GM12872 (cell line): ENCODE results near the gene ALG6.

Experiments
- TF ChIP-seq, protein P1 (sequence below): IDR thresholded peaks from 3 replicates; pipeline ENCODE4 v1.5.1; 2011; ENCODE audit warnings: low read depth, mild to moderate bottlenecking, low read length, moderate library complexity; ENCODE audit not compliant: insufficient read depth

Gene ALG6

DNA sequence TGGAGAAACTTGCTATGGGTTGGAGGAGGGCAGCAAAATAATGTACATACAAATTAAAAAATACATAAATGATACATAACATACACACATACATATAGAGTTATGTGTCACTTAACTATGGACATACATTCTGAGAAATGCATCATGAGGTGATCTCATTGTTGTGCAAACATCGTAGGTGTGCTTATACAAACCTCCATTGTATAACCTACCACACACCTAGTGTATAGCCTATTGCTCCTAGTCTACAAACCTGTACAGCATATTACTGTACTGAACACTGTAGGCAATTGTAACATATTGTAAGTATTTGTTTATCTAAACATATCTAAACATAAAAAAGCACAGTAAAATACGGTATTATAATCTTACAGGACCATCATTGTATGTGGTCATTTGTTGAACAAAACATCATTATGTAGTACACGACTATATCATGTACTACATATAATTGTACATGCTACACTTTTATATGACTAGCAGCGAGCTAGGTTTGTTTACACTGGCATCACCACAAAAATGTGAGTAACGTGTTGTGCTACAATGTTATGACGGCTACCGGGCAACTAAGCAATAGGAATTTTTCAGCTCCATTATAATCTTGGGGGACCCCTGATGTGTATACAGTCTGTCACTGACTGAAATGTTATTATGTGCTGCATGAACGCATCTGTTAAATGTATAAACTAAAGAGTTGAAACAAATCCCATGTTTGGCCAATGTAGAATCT, 120.1 kb downstream of the ALG6 start:
- TF ChIP-seq, protein P1, sequence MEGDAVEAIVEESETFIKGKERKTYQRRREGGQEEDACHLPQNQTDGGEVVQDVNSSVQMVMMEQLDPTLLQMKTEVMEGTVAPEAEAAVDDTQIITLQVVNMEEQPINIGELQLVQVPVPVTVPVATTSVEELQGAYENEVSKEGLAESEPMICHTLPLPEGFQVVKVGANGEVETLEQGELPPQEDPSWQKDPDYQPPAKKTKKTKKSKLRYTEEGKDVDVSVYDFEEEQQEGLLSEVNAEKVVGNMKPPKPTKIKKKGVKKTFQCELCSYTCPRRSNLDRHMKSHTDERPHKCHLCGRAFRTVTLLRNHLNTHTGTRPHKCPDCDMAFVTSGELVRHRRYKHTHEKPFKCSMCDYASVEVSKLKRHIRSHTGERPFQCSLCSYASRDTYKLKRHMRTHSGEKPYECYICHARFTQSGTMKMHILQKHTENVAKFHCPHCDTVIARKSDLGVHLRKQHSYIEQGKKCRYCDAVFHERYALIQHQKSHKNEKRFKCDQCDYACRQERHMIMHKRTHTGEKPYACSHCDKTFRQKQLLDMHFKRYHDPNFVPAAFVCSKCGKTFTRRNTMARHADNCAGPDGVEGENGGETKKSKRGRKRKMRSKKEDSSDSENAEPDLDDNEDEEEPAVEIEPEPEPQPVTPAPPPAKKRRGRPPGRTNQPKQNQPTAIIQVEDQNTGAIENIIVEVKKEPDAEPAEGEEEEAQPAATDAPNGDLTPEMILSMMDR: no peak
